Stimulated activated CD8-positive, alpha-beta memory T cell treated with anti-CD3 and anti-CD28 coated beads, Interleukin-15, amount 100 ng/mL, for 48 hours (primary cell): ENCODE measurements around the gene MYO5B.
"Not testable (repeated sequence)": the region's sequence is repeated elsewhere in the genome, so short reads cannot be mapped to it uniquely, and the experiment has no call there.

Source experiments
- DNase-seq, 2 donors: peaks; one replicate each; pipeline ENCODE4 v3.0.0-alpha.2; 2020; ENCODE audit warnings: low read depth in 2 of 2

MYO5B gene

GRCh38 chr18:49798001-49798400, 396.9 kb downstream of the MYO5B start:
- no peak for DNase-seq

- DNase-seq, result no peak
Observed at GRCh38 chr18:49795612-49796552, 399.1 kb downstream of the MYO5B start.

GRCh38 chr18:49794743-49795142, 400.2 kb downstream of the MYO5B start:
- no peak for DNase-seq

- DNase-seq, result peak; percentile 7 to 8
Observed at GRCh38 chr18:49789560-49790134, 405.3 kb downstream of the MYO5B start.

GRCh38 chr18:49788327-49788898, 406.5 kb downstream of the MYO5B start:
- DNase-seq, result no peak

- no peak for DNase-seq
Observed at GRCh38 chr18:49786019-49786720, 408.8 kb downstream of the MYO5B start.

GRCh38 chr18:49784427-49785185, 410.3 kb downstream of the MYO5B start:
- no peak for DNase-seq

- not testable (repeated sequence) for DNase-seq
Observed at GRCh38 chr18:49783631-49784030, 411.3 kb downstream of the MYO5B start.

- DNase-seq, result no peak
Observed at GRCh38 chr18:49778826-49779465, 416.0 kb downstream of the MYO5B start.
